ENCODE measurements around the gene RAD9B.

DNA sequence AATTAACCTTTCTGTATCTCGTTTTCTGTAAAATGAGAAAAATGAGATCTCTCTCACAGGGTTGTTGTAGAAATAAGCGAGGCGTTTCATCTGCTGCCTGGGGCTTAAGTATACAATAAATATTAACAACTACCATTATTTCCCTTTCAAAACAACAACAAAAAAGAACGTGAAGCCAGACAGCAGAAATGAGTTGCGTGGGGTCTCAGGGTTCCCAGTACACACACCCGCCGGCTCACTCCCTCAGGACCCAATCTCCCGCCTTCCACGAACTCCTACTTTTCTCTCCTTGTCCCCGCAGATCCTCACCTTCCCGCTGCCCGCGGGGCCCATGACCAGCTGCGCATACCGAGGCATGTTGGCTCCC lies 34.3 kb upstream of the RAD9B start:
- TF ChIP-seq ESRRA (CRISPR knock-in tag; IDR thresholded peaks at IDR 0.05; ENCODE audit: low read depth) = no peak
- TF ChIP-seq THYN1 (CRISPR knock-in tag; IDR thresholded peaks at IDR 0.05; ENCODE audit: borderline replicate concordance, low read depth) = no peak
- TF ChIP-seq IRF2 (CRISPR knock-in tag; IDR thresholded peaks at IDR 0.05) = no peak
- no peak for TF ChIP-seq ZNF331 (CRISPR knock-in tag; IDR thresholded peaks at IDR 0.05)
- no peak for TF ChIP-seq BRCA1 (CRISPR knock-in tag; IDR thresholded peaks at IDR 0.05)
- no peak for TF ChIP-seq NFYC (CRISPR knock-in tag; IDR thresholded peaks at IDR 0.05)
- TF ChIP-seq TGIF2 (CRISPR knock-in tag; IDR thresholded peaks at IDR 0.05) = no peak
- TF ChIP-seq, protein P1, sequence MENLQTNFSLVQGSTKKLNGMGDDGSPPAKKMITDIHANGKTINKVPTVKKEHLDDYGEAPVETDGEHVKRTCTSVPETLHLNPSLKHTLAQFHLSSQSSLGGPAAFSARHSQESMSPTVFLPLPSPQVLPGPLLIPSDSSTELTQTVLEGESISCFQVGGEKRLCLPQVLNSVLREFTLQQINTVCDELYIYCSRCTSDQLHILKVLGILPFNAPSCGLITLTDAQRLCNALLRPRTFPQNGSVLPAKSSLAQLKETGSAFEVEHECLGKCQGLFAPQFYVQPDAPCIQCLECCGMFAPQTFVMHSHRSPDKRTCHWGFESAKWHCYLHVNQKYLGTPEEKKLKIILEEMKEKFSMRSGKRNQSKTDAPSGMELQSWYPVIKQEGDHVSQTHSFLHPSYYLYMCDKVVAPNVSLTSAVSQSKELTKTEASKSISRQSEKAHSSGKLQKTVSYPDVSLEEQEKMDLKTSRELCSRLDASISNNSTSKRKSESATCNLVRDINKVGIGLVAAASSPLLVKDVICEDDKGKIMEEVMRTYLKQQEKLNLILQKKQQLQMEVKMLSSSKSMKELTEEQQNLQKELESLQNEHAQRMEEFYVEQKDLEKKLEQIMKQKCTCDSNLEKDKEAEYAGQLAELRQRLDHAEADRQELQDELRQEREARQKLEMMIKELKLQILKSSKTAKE (CRISPR knock-in tag; IDR thresholded peaks at IDR 0.05; ENCODE audit: borderline replicate concordance) = no peak
- peak; percentile 22; the same call in 1 of the 2 replicates for TF ChIP-seq ZBTB21 (CRISPR knock-in tag; IDR thresholded peaks at IDR 0.05)
- TF ChIP-seq, protein P2, sequence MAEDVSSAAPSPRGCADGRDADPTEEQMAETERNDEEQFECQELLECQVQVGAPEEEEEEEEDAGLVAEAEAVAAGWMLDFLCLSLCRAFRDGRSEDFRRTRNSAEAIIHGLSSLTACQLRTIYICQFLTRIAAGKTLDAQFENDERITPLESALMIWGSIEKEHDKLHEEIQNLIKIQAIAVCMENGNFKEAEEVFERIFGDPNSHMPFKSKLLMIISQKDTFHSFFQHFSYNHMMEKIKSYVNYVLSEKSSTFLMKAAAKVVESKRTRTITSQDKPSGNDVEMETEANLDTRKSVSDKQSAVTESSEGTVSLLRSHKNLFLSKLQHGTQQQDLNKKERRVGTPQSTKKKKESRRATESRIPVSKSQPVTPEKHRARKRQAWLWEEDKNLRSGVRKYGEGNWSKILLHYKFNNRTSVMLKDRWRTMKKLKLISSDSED (CRISPR knock-in tag; IDR thresholded peaks at IDR 0.05) = no peak
- TF ChIP-seq ZNF720 (CRISPR knock-in tag; IDR thresholded peaks at IDR 0.05) = no peak
- no peak for TF ChIP-seq ZNF83 (CRISPR knock-in tag; IDR thresholded peaks at IDR 0.05; ENCODE audit: borderline replicate concordance)
- TF ChIP-seq, protein P3, sequence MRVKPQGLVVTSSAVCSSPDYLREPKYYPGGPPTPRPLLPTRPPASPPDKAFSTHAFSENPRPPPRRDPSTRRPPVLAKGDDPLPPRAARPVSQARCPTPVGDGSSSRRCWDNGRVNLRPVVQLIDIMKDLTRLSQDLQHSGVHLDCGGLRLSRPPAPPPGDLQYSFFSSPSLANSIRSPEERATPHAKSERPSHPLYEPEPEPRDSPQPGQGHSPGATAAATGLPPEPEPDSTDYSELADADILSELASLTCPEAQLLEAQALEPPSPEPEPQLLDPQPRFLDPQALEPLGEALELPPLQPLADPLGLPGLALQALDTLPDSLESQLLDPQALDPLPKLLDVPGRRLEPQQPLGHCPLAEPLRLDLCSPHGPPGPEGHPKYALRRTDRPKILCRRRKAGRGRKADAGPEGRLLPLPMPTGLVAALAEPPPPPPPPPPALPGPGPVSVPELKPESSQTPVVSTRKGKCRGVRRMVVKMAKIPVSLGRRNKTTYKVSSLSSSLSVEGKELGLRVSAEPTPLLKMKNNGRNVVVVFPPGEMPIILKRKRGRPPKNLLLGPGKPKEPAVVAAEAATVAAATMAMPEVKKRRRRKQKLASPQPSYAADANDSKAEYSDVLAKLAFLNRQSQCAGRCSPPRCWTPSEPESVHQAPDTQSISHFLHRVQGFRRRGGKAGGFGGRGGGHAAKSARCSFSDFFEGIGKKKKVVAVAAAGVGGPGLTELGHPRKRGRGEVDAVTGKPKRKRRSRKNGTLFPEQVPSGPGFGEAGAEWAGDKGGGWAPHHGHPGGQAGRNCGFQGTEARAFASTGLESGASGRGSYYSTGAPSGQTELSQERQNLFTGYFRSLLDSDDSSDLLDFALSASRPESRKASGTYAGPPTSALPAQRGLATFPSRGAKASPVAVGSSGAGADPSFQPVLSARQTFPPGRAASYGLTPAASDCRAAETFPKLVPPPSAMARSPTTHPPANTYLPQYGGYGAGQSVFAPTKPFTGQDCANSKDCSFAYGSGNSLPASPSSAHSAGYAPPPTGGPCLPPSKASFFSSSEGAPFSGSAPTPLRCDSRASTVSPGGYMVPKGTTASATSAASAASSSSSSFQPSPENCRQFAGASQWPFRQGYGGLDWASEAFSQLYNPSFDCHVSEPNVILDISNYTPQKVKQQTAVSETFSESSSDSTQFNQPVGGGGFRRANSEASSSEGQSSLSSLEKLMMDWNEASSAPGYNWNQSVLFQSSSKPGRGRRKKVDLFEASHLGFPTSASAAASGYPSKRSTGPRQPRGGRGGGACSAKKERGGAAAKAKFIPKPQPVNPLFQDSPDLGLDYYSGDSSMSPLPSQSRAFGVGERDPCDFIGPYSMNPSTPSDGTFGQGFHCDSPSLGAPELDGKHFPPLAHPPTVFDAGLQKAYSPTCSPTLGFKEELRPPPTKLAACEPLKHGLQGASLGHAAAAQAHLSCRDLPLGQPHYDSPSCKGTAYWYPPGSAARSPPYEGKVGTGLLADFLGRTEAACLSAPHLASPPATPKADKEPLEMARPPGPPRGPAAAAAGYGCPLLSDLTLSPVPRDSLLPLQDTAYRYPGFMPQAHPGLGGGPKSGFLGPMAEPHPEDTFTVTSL (CRISPR knock-in tag; IDR thresholded peaks at IDR 0.05; ENCODE audit: borderline replicate concordance) = no peak

All from HepG2 (cell line).